Immature natural killer cell (primary cell): Measurements from ENCODE around the gene TMEM235. TPM values are rescaled to one million over a fixed set of nuclear protein-coding genes. Genes with fewer than 3 reads are reported as not detected.
"Not testable (repeated sequence)": the region's sequence is repeated elsewhere in the genome, so short reads cannot be mapped to it uniquely, and the experiment has no call there.

Source experiments
- DNase-seq, 3 donors: peaks; one replicate each; pipeline ENCODE4 v3.0.0; 2022; ENCODE audit warnings: mixed read lengths in 1 of 3
- H3K27ac Mint-ChIP-seq, 6 donors: one replicate each; pipeline ENCODE4 v1.8.0; 2020; ENCODE audit warnings: mixed read lengths in 6 of 6, mild to moderate bottlenecking in 5 of 6, inconsistent platforms in 4 of 6, moderate library complexity in 3 of 6
- H3K27me3 Mint-ChIP-seq, 3 donors: one replicate each; pipeline ENCODE4 v1.8.0; 2020 to 2021; ENCODE audit warnings: low read depth in 3 of 3, mild to moderate bottlenecking in 3 of 3, mixed read lengths in 3 of 3, moderate library complexity in 3 of 3, inconsistent platforms in 1 of 3
- H3K36me3 Mint-ChIP-seq, 3 donors: one replicate each; pipeline ENCODE4 v1.8.0; 2020; ENCODE audit warnings: mixed read lengths in 3 of 3, inconsistent platforms in 2 of 3, mild to moderate bottlenecking in 2 of 3
- H3K4me1 Mint-ChIP-seq, 2 donors: one replicate each; pipeline ENCODE4 v1.8.0; 2020; ENCODE audit warnings: inconsistent platforms in 2 of 2, mild to moderate bottlenecking in 2 of 2, mixed read lengths in 2 of 2, moderate library complexity in 1 of 2
- H3K4me3 Mint-ChIP-seq, 5 donors: one replicate each; pipeline ENCODE4 v1.8.0; 2020; ENCODE audit warnings: mild to moderate bottlenecking in 5 of 5, mixed read lengths in 5 of 5, inconsistent platforms in 3 of 5, moderate library complexity in 3 of 5
- H3K9me3 Mint-ChIP-seq, 6 donors: one replicate each; pipeline ENCODE4 v1.8.0; 2020; ENCODE audit warnings: mild to moderate bottlenecking in 6 of 6, mixed read lengths in 6 of 6, inconsistent platforms in 4 of 6, moderate library complexity in 3 of 6
- polyA plus RNA-seq, 3 donors: library from polyadenylated mRNA; unstranded; fragments of 300-500 nt; fragmentation: Illumina TruSeq; gene quantifications; one replicate each; pipeline ENCODE4 v1.2.3, GENCODE V29; 2021

TMEM235 gene
- polyA plus RNA-seq, 3 donors from 2014 or later = not detected

GRCh38 chr17:78250891-78251772, 19.7 kb downstream of the TMEM235 start:
- Mint-ChIP-seq H3K27me3 (peaks cover 4 to 5% (median 5%) of the 10 kb centered on the region in 3 donors), H3K4me1 (peaks cover 20 to 22% of the 10 kb centered on the region in 2 donors), H3K4me3 (peak overlapping the region in 1 of 5 donors; percentile 35), H3K27ac (no peak overlapping the region), H3K36me3 (no peaks in the 10 kb centered on the region), H3K9me3 (no peaks in the 10 kb centered on the region)
- peak; percentile 77 to 83 (median 82) for DNase-seq

DNA sequence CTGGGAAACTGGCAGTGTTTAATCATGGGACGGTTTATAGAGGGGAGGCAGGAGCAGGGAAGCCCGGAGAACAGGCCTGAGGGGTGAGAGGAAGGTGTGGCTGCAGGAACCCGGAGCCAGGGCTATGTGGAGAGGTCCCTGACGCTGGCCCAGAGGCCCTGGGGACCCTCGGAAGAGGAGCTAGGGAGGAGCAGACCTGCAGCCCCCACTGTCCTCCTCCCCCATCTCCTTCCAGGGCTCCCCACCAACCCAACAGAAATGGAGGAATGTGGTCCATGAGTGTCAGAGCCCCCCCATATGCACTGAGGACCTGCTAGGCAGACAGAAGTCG, 20.3 kb downstream of the TMEM235 start:
- peaks cover 20 to 22% of the 10 kb centered on the region in 2 donors for H3K4me1 Mint-ChIP-seq
- no peak overlapping the region for H3K27ac Mint-ChIP-seq

GRCh38 chr17:78252111-78252634, 20.7 kb downstream of the TMEM235 start:
- H3K4me1 Mint-ChIP-seq = peaks cover 20 to 22% of the 10 kb centered on the region in 2 donors
- no peaks in the 10 kb centered on the region for H3K9me3 Mint-ChIP-seq
- DNase-seq = peak; percentile 62 to 67 (median 64)
- no peaks in the 10 kb centered on the region for H3K36me3 Mint-ChIP-seq
- peak overlapping the region in 3 of 6 donors; percentile 16 to 57 (median 40) for H3K27ac Mint-ChIP-seq
- peak overlapping the region in 4 of 5 donors; percentile 35 to 79 (median 56) for H3K4me3 Mint-ChIP-seq
- peaks cover 4 to 7% (median 5%) of the 10 kb centered on the region in 3 donors for H3K27me3 Mint-ChIP-seq

More for the DNA sequence above, 20.3 kb downstream of the TMEM235 start:
- no peaks in the 10 kb centered on the region for H3K9me3 Mint-ChIP-seq
- no peaks in the 10 kb centered on the region for H3K36me3 Mint-ChIP-seq
- peaks cover 5 to 7% (median 5%) of the 10 kb centered on the region in 3 donors for H3K27me3 Mint-ChIP-seq
- H3K4me3 Mint-ChIP-seq = peak overlapping the region in 1 of 5 donors; percentile 39
- no peak for DNase-seq

GRCh38 chr17:78252701-78253635, 21.5 kb downstream of the TMEM235 start:
- H3K4me1 Mint-ChIP-seq = peaks cover 20 to 22% of the 10 kb centered on the region in 2 donors
- no peak for DNase-seq
- no peaks in the 10 kb centered on the region for H3K36me3 Mint-ChIP-seq
- H3K27ac Mint-ChIP-seq = peak overlapping the region in 3 of 6 donors; percentile 40 to 57 (median 46)
- H3K27me3 Mint-ChIP-seq = peaks cover 3 to 5% (median 5%) of the 10 kb centered on the region in 3 donors
- H3K4me3 Mint-ChIP-seq = peak overlapping the region; percentile 60 to 79 (median 66)
- no peaks in the 10 kb centered on the region for H3K9me3 Mint-ChIP-seq

GRCh38 chr17:78253636-78253945, 22.2 kb downstream of the TMEM235 start:
- H3K36me3 Mint-ChIP-seq, DNase-seq, H3K9me3 Mint-ChIP-seq, H3K27me3 Mint-ChIP-seq: not testable (repeated sequence)
- H3K27ac Mint-ChIP-seq = peak overlapping the region in 1 of 6 donors; percentile 34
- H3K4me3 Mint-ChIP-seq = peak overlapping the region; percentile 61 to 83 (median 82)
- peaks cover 20 to 23% of the 10 kb centered on the region in 2 donors for H3K4me1 Mint-ChIP-seq

- Mint-ChIP-seq H3K4me3 (peak overlapping the region; percentile 63 to 83 (median 82)), H3K36me3 (no peaks in the 10 kb centered on the region), H3K4me1 (peaks cover 20 to 23% of the 10 kb centered on the region in 2 donors), H3K27ac (peak overlapping the region in 3 of 6 donors; percentile 72 to 78 (median 77)), H3K9me3 (no peaks in the 10 kb centered on the region), H3K27me3 (peaks cover 3 to 5% (median 5%) of the 10 kb centered on the region in 3 donors)
- peak; percentile 68 to 74 (median 71) for DNase-seq
Observed at GRCh38 chr17:78253946-78254672, 22.7 kb downstream of the TMEM235 start.

DNA sequence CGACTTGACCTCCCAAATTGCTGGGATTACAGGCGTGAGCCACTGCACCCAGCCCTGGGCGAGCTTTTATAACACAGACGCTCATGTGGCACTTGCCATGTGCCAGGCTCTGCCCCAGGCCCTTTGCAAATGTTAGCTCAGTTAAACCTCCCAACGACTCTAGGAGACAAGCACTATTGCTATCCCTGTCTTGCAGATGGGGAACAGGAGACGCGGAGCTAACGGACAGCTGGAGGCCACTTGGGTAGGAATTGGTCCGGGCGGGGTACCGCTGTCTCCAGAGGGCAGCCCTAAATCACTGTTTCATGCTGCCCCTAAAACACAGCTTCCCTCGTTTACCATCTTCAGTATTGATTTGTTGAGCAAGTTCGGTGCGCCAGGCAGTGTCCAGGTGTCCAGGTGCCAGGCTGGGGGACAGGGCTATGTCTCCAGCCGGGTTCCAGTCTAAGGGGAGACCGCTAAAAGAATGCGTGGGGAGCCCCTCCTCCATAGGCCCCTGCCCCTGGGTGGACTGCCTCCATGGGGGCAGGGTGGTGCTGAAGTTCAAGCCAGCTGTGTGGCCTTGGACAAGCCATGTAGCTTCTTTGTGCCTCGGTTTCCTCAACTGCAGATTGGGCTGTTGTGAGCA, 23.7 kb downstream of the TMEM235 start:
- H3K4me3 Mint-ChIP-seq = peak overlapping the region; percentile 60 to 82 (median 66)
- peak overlapping the region in 1 of 6 donors; percentile 74 for H3K27ac Mint-ChIP-seq
- H3K36me3 Mint-ChIP-seq = no peaks in the 10 kb centered on the region
- H3K27me3 Mint-ChIP-seq = peaks cover 3 to 9% (median 5%) of the 10 kb centered on the region in 3 donors
- no peak for DNase-seq
- no peaks in the 10 kb centered on the region for H3K9me3 Mint-ChIP-seq
- peaks cover 20 to 23% of the 10 kb centered on the region in 2 donors for H3K4me1 Mint-ChIP-seq

DNA sequence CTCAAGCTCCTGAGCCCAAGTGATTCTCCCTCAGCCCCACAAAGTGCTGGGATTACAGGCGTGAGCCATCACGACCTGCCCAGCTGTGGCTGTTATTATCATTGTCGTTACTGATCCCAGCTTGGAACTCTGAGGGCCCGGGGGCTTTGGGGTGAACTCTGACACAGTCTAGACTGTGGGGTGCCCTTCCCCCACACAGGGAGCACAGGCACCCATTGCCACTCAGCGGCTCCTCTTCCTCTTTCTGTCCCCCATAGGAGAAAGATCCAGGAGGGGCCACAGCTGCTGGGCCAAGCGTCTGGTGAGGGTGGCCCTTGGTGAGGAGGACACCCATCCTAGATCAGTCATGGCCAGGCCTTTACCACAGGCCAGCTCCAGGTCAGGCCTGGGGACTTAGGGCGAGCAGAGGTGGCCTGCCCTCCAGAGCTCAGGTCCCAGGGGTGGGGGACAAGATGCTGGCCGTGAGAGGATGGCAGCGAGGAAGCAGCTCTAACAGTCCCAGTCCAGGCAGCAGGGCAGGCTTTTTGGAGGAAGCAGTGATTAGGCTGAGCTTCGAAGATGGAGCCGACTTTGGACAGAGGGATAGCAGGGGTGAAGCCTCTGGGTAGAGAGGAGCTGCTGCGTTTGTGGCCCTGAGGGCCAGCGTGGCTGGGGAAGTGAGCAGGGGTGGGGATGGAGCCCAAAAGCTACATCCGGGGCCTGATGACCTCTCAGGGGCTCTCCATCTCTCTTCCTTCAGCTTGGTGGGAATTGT, 24.7 kb downstream of the TMEM235 start:
- Mint-ChIP-seq H3K9me3 (no peaks in the 10 kb centered on the region), H3K27ac (no peak overlapping the region), H3K36me3 (no peaks in the 10 kb centered on the region), H3K4me1 (peaks cover 19 to 20% of the 10 kb centered on the region in 2 donors), H3K27me3 (peaks cover 5 to 9% (median 5%) of the 10 kb centered on the region in 3 donors), H3K4me3 (peak overlapping the region in 2 of 5 donors; percentile 21 to 33)
- no peak for DNase-seq

DNA sequence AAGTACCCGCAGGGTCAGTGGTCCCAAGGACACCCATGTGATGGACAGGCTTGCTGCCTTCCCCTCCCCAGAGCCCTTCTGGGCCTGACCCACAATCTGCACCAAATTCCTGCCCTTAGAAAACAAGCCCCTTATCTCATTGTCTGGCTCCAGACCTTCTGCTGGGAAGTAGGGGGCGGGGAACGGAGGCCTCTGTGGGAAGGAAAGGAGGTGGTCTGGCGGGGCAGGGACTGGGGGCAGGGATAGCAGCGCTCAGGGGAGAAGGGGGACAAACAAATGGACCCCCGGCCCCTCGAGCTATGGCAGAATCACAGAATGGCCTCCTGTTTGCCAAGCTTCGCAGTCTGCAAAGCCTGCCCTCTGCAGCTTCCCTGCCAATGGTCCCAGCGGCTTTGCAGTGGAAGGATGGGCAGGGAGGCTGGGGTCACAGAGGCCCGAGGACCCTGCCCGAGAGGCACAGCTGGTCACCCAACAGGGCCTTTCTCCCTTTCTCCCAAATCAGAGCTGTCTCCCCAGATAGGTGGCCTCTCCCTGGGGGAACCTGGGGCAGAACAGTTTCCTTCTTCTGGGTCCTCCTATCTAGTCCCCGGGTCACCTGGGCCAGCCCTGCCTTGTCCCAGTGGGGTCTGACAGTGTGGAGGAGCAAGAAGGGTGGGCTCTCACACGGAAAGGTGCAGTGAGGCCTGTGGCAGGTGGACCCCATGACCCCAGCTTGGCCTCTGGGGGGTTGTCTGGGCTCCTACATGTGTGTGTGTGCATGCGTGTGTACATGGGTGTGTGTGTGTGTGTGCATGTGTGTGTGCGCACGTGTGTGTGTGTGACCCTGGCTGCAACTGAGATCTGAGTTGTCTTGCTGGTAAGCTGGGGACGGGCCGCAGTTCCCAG, 25.5 kb downstream of the TMEM235 start:
- peaks cover 5 to 9% (median 5%) of the 10 kb centered on the region in 3 donors for H3K27me3 Mint-ChIP-seq
- H3K36me3 Mint-ChIP-seq = no peaks in the 10 kb centered on the region
- H3K4me1 Mint-ChIP-seq = peaks cover 17 to 20% of the 10 kb centered on the region in 2 donors
- no peak overlapping the region for H3K27ac Mint-ChIP-seq
- no peaks in the 10 kb centered on the region for H3K9me3 Mint-ChIP-seq
- no peak overlapping the region for H3K4me3 Mint-ChIP-seq
- DNase-seq = no peak

GRCh38 chr17:78257810-78258322, 26.4 kb downstream of the TMEM235 start:
- H3K27me3 Mint-ChIP-seq = peaks cover 2 to 11% (median 4%) of the 10 kb centered on the region in 3 donors
- no peak for DNase-seq
- no peaks in the 10 kb centered on the region for H3K36me3 Mint-ChIP-seq
- H3K4me1 Mint-ChIP-seq = peaks cover 10 to 11% of the 10 kb centered on the region in 2 donors
- H3K9me3 Mint-ChIP-seq = no peaks in the 10 kb centered on the region
- no peak overlapping the region for H3K27ac Mint-ChIP-seq
- no peak overlapping the region for H3K4me3 Mint-ChIP-seq
